Activated naive CD8-positive, alpha-beta T cell treated with anti-CD3 and anti-CD28 coated beads, Interleukin-2, amount 10 ng/mL, durations not matched to agents 7 days and 5 days (primary cell): ENCODE results near the gene HBP1. TPM values are rescaled to one million over a fixed set of nuclear protein-coding genes. Genes with fewer than 3 reads are reported as not detected.

ENCODE experiments used
- total RNA-seq, 2 experiments: library from RNA; stranded (reverse); gene quantifications; one replicate each; pipeline ENCODE4 v1.2.3, GENCODE V29; 2021

Gene HBP1
- total RNA-seq, 2 experiments from 2014 or later, result 56.4 to 58.3 TPM

Other genes with a start within 250 kb of the HBP1 start
- gene PRKAR2B, start 124.3 kb upstream of the HBP1 start, total RNA-seq, result 1 to 10 TPM; 1.4 to 1.6 TPM